H1 (cell line): ENCODE measurements around the gene TMEM269. TPM values are rescaled to one million over a fixed set of nuclear protein-coding genes. Genes with fewer than 3 reads are reported as not detected.

Experiments used
- EP300 ChIP-seq, 2 experiments: IDR thresholded peaks; 1 replicate in 1 of 2; 2 replicates in 1 of 2; pipeline ENCODE4 v1.6.1; 2011 to 2012; ENCODE audit warnings: low read depth in 2 of 2, low read length in 2 of 2, mild to moderate bottlenecking in 2 of 2, borderline replicate concordance in 1 of 2, inconsistent platforms in 1 of 2, moderate library complexity in 1 of 2
- HDAC6 ChIP-seq: IDR thresholded peaks from one replicate; pipeline ENCODE4 v1.7.1; 2012; ENCODE audit warnings: low read depth, mild to moderate bottlenecking, inconsistent platforms, low read length, moderate library complexity
- NANOG ChIP-seq: IDR thresholded peaks from 2 replicates; pipeline ENCODE4 v1.6.1; 2011; ENCODE audit warnings: low read length, low read depth, mild to moderate bottlenecking, inconsistent platforms; ENCODE audit not compliant: insufficient read depth, poor library complexity, severe bottlenecking
- YY1 ChIP-seq: IDR thresholded peaks from 2 replicates; pipeline ENCODE4 v1.6.1; 2011; ENCODE audit warnings: low read depth, mild to moderate bottlenecking, low read length
- polyA plus RNA-seq, 7 experiments: library from polyadenylated mRNA; depleted of rRNA in 3 of 7; stranded (reverse) in 5 of 7; unstranded in 2 of 7; fragments of >200 nt in 5 of 7; fragments of 200-250 nt in 2 of 7; gene quantifications; 1 replicate in 5 of 7; 2 replicates in 1 of 7; 4 replicates in 1 of 7; pipeline versions ENCODE4 v1.2.1 to v1.2.3, GENCODE V29; 2011 to 2013; ENCODE audit warnings: missing spikeins in 2 of 7, mixed read lengths in 2 of 7
- total RNA-seq: library from RNA; stranded (reverse); fragmentation: NEBNext Ultra II Directional; extraction: Animal tissue kit (Norgen Biotek cat#: 25700); gene quantifications from 2 replicates; pipeline ENCODE4 v1.2.1, GENCODE V29; 2021

Gene TMEM269
- total and polyA plus RNA-seq, 2 of the 8 experiments (the other 6 are each of a cell fraction or from before 2014, with no cell fraction given) = 0.14 to 0.35 TPM

DNA sequence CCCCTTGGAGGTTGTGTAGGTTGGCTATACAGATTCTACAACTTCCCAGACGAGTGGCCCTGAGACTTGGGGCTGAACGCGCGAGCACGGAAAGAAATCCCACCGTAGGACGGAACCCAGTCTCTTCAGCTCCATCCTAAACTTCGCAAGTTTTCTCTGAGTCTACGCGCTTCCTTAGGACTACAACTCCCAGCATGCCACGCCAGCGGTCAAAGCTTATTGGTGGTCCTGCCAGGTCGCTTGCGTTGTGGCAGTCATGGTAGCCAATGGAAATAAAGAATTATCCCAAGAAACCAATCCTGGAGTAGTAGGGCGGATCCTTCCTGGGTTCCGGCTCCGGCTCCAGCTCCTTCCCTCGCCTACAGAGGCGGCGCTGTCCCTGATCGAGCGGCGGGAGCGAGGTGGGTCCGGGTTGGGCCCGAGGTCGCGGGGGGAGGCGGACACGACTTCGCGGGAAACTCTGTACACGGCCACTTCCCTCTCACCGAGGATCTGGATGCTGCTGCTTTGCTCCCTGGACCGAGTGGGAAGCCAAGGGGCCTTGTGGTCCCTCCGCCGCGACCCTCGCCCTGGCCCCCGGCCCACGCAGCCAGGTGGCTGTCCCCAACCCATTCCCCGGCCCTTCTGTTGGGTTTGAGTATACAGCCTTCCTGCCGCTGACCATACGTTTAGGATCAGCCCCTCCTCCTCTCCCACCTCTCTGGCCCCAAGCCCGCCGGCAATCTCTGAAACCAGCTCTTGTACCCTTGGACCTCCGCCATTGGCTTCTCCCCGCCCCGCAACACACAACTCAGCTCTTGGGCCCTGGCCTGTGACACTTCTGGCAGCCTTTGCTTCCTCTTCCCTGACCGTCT is 61.7 kb downstream of the TMEM269 start, which contains the start of gene ZNF691 (continued):
- no peak for TF ChIP-seq EP300 (IDR thresholded peaks at IDR 0.05; ENCODE audit: borderline replicate concordance in 1 of 2, low read depth in 2 of 2, low read length in 2 of 2)
- TF ChIP-seq NANOG = no peak
- TF ChIP-seq YY1 = no peak
- no peak for TF ChIP-seq HDAC6
